Activated CD4-positive, alpha-beta T cell treated with anti-CD3 and anti-CD28 coated beads, Interleukin-2, Interleukin-4, amounts not matched to agents 100 ng/mL and 50 ng/mL, durations not matched to agents 16 hours and 8 hours (primary cell): Measurements from ENCODE around the gene RDH14.
A peak's percentile ranks its signal among the peaks of the same experiment; 100 is the strongest.

Experiments used
- DNase-seq: peaks from one replicate; pipeline ENCODE4 v3.0.0-alpha.2; 2020; ENCODE audit warnings: low spot score

RDH14 gene, protein sequence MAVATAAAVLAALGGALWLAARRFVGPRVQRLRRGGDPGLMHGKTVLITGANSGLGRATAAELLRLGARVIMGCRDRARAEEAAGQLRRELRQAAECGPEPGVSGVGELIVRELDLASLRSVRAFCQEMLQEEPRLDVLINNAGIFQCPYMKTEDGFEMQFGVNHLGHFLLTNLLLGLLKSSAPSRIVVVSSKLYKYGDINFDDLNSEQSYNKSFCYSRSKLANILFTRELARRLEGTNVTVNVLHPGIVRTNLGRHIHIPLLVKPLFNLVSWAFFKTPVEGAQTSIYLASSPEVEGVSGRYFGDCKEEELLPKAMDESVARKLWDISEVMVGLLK

DNA sequence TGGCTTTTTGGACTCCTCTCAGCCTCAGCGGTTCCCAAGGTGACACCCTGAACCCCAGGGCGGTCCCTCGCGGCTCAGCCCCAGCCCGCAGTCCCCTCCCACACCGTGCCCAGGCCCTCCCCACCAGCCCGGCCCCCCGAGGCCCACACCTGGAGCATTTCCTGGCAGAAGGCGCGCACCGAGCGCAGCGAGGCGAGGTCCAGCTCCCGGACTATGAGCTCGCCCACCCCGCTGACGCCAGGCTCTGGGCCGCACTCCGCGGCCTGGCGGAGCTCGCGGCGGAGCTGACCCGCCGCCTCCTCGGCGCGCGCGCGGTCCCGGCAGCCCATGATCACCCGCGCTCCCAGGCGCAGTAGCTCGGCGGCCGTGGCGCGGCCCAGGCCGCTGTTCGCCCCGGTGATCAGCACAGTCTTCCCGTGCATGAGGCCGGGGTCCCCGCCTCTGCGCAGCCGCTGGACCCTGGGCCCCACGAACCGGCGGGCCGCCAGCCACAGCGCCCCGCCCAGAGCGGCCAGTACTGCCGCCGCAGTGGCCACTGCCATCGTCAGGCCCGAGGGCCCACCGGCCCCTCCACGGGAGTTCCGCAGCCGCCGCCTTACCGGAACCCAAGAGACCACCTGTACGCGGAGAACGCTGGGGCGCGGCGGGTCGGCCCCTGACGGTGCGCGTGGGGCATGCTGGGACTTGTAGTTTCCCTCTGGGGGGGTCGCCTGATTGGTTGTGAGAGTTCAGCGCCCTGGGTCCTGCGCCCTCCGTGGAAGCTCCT is at the start of gene RDH14:
TSS of gene RDH14 (minus strand) at position 623 of the 766 bp plus-strand sequence. CDS start at position 542, 81 bp downstream.
- peak; percentile 91 for DNase-seq

DNA sequence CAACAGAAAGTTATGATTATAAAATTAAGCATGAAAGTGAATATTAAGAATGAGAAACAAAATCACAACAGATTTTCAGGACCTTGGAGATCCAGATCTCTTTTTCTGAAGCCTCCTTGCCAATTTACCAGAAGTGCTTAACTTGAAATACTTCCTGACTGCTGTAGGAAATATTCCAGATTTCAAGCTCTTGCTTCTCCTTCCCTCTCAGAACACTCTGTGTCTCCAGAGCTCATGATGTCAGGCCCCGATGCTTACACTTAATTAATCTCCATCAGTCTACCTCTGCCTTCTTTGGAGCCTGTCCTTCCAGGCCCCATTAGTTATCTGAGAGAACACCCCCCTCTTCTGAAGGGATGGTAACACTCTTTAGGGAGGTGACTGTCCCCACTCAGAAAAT is 49.6 kb upstream of the RDH14 start:
- DNase-seq, result no peak

DNA sequence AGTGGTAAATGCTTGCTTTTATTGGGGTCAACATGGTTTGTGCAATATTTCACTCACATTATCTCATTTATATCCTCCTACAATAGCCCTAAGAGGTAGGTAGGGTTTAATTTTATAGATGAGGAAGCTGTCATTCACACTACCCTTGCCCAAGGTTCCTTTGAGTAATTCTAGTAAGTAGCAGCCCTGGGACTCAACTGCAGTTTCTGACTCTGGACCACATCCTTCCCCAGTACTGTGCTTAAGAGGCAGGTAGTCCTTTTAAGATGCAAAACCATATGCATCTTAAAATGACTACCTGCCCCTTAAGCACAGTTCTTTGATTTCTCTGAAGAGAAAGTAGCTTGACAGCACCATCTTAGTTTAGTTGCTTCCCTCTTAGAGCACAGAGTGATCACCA is 44.7 kb upstream of the RDH14 start:
- peak; percentile 1 for DNase-seq

DNA sequence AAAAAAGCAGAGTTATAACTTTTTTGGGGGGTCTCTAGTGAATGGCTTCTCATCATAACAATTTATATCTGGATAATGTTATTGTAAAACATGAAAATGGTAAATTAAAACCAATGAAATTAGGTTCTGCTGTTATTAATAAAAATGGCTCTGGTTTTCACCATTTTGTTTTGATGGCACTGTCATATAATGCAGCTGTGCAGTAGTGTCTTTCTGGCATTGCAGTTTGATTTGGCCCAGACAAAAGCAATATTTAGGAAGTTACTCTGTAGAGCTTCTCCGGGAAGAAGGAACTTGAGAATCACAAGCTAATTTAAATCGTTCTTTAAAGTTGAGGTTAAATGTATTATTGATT is 44.1 kb upstream of the RDH14 start:
- no peak for DNase-seq

DNA sequence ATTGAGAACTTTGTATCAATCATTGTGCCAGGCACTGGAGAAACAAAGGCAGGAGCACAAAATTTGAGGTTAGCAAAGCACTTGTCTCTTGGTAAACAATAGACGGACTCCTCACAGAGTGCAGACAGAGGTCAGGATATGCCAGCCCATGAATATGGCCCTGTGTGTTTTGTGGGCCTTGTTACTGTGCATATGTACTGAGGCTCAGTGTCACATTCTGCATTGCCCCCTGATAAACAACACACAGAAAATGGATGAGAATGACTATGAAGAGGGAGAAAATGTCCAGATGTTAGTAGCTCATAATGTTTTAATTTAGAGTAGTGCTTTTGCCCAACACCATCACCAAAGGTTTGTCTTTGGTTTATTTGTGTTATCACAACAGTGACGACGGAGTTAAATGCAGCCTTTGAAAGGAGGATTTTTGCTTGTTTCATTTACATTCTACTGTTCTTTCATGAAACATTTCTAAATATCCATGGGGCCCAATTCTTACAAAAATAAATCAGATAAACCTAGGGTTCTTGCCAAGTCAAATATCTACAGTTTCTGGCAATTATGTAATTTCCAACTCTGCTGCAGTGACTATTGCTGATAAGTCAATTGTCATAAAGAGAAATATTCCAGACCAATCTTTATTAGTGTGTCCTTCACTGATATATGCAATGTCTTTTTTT is 43.5 kb upstream of the RDH14 start:
- no peak for DNase-seq

DNA sequence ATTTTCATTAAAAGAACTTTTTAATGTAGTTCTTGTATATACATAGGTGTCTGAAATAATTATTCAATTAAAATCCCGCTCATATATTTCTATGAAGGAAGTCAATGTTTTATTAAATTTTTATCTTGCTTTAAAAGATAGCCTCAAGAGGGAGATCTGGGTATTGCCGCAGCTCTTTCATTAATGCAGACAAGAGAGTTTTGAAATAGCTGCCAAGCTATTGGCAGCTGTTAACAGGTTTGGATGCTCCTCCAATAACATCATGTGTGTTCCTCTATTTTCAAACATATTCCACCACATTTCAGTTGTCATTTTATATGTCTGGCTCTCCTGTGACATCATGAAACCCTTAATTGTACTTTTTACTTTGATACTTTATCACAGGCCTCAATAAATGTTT is 41.8 kb upstream of the RDH14 start:
- no peak for DNase-seq

DNA sequence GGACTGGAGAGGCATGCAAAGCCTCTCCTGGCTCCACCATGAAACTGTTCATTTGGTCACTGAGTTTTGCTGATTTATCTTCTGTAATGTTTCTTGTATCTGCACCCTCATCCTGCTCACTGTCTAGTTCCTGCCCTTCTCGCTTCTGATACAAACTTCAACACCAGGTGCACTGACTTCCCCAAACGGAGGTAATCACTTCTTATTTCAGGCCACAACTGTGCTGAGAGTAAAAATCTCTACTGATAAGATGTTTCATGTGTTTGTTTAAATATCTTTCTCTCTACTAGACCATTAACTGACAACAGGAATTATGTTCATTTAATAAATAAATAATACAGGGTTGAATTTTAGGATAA is 39.8 kb upstream of the RDH14 start:
- DNase-seq, result no peak

DNA sequence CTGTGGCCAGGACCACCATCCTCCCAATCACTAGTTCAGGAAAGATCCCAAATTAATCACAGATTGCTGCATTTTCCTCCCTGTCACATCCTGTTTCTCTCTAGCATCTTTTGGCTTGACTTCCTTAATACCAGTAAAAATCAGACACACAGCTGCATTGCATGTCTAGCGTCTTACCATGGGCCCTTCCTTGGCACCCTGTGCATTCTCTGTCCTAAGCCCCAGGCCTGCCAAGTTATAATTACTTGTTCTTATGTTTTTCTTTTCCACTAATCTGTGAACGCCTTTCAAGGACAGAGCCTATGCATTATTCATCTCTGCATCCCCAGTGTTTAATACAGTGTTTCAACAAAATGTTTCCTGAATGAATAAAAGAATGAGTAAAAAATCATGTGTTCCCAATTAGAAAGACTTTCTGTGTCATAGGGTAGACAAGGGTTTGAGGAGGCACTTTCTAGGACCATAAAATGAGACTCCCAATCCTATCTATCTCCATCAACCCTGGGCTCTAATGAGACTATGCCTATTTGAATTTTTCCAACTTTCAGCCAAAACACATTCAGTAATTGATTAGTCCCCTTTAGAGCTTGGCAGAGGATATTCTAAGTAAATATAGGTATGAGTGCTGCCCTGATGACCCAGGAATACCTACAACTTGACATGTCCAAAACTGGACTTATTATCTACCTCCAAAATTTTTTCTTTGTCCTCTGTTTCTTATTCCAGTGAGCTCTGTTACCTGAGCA is 39.2 kb upstream of the RDH14 start:
- DNase-seq, result no peak

DNA sequence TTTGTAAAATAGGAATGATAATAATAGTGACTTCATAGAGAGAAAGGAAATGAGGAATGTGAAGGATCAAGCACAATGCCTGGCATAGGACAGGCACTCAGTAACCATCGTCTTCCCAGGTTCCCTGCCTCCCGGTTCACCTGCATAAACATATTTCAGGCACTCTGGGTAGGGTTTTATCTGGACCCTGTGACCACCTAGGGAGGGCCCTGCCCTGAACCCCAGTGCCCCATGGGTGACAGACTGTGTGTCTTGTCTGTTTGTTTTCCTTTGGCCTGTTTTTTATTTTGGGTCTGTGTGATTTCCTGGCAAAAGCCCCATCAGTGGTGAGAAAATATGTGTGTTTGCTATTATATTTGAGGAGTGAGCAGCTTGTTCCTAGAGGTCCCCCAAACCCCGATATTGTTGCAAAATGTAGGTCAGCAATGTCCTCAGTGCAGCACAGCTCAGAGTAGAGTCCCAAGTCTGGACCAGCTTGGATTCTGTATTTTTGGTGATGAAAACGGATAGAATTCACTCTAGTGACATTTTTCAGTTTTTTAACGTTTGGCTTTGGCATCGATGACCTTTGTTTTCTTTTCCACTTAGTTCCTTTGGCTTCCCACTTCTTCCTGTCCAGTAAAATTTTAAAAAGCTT is 38.5 kb upstream of the RDH14 start:
- no peak for DNase-seq

DNA sequence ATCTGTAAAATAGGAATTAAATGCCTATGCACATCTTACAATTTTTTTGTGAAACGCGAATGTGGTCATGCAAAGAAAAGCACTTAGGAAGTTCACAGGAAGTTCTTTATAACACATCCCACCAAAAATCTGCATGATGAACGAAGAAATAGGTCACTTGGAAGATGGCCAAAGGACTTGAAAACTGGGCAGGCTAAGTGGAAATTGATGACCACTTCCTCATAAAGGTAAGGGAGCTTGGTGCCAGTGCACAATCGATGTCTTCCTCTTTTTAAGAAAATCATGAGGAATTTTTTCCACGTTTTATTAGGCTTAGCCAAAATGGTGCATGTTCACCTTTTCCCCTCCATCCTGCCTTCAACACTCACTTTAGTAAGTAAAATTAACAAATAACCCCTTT is 37.2 kb upstream of the RDH14 start:
- DNase-seq, result no peak

DNA sequence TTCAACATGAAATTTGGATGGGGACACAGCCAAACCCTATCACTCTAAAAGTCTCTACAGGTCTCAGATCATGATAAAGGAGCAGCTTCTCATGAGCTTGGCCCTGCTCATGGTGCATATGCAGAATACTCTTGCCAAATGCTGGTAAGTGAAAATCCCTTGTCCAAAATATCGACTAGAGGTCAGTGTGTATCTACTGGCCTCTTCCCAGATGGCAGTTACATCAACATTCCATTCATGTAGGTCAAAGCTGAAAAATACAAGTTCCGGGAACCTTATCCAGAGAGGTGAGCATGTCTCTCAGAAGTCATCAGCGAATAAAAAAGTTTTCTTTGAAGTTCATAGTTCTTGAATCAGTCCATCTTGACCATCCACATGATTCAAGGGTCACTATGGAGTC is 36.5 kb upstream of the RDH14 start:
- DNase-seq, result no peak

DNA sequence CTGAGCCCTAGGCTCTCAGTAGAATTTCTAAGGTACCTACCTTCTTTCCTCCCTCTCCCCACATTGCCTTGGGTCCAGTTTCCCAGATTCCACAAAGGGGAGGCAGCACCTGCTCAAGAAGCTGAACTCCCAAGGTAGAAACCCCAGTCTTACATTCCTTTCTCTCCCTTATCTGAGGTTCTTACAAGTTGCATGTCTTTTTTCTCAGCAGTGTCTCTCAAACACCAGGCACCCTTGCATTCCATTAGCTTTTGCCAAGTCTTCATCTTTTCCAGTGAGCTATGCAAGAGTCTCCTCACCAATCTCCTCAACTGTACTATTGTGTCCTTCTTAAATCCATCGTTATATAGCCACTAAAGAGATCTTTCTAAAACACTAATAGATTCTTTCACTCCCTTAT is 33.0 kb upstream of the RDH14 start:
- DNase-seq, result no peak

DNA sequence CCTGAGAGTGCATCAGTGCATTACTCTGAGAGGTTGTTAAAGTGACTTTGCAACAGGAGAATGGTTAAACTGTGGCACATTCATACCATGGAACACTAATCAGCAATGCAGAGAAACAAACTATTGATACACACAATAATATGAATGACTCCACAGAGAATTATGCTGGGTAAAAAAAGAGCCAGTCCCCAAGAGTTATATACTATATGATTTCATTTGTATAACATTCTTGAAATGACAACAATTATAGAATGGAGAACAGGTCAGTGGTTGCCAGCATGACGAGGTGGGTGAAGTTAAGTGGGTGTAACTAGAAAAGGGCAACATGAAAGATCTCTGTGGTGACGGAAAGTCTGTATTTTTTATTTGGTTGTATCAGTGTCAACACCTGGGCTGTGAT is 31.9 kb upstream of the RDH14 start:
- no peak for DNase-seq

DNA sequence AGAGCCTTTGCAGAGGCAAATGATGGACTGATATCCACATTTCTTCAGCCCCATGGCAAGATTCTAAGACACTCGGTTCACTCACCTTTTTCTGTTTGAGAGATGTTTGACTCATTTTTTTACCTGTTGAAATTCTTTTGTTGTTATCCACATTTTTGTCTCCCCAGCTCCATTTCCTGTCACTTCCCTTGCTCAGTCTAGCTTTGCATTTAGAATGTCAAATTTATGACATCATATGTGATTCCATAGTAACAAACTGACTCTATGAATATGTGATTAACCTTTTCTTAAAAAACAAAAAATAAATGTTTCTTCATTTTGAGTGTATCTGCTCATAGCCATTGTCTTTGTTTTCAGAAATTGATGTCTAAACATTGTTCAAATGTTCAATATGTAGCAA is 28.9 kb upstream of the RDH14 start, which contains the start of gene NT5C1B:
TSS of gene NT5C1B (minus strand) at position 216 of the 400 bp plus-strand sequence. CDS start at position 115, 101 bp downstream.
- DNase-seq, result no peak

DNA sequence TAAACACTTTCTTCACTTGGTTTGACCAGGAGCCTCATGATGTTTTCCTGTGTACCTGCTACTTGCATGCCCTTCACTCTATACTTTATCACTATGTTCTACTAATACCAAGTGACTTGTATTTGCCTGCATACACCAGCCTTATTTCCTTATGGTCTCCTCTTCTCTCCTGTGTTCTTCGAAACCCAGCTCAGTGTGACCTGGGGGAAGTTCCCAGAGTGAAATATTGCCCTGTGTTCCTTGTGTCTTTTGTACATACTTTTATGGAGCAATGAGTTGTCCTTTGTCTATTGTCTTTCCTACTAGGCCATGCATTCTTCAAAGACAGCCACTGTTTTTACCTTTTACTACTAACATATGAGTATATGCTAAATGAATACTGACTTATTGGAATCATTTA is 28.3 kb upstream of the RDH14 start:
- no peak for DNase-seq

DNA sequence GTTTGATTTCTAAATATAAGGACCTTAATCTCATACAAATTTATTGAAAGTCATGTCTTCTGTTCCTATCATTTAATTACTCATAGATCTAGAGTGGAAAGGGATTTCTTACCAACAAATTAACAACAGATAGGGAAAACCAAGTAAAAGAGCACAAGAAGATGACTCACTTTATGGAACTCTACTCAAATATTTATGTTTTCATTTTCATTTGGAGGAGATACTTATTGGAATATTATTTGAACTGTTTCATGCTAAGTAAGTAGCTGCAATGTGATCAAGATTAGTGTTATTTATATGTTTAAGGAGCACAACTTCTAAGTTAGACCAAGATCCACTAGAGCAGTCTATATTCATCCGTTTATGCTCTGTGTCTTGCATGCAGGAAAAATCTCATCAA is 27.6 kb upstream of the RDH14 start:
- no peak for DNase-seq

DNA sequence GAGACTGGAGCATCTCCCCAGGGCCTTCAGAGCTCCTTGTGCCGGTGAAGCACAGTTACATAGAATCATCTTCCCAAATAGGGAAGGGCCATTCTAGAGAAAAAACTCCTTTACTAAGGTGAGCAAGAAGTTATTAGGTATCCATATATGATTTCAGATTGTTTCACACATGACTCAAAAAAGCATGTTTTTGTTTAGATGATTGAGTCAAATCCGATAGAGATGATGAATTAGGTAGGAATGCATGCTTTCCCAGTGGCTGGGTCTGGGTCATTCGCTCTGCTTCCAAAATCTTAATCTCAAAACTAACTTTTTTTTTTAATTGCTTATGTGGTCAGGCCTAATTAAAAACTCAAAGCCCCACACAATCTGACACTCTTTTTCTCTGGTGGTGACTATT is 25.1 kb upstream of the RDH14 start:
- DNase-seq, result no peak

DNA sequence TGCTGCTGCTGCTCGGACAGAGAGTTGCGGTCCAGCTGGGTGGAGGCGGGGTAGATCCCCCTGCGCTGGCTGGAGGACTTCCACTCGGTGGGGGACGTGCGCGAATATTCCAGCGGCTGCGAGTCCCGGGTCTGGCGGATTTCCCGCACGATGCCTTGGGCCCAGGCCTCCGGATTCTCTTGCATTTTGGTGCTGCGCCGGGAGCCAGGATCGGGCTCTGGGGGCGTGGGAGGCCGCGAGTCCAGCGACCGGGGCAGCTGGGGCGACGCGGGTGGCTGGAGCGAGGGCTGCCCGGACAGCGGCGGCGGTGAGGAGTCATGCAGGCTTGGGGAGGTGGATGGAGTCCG is 24.1 kb upstream of the RDH14 start:
- no peak for DNase-seq

DNA sequence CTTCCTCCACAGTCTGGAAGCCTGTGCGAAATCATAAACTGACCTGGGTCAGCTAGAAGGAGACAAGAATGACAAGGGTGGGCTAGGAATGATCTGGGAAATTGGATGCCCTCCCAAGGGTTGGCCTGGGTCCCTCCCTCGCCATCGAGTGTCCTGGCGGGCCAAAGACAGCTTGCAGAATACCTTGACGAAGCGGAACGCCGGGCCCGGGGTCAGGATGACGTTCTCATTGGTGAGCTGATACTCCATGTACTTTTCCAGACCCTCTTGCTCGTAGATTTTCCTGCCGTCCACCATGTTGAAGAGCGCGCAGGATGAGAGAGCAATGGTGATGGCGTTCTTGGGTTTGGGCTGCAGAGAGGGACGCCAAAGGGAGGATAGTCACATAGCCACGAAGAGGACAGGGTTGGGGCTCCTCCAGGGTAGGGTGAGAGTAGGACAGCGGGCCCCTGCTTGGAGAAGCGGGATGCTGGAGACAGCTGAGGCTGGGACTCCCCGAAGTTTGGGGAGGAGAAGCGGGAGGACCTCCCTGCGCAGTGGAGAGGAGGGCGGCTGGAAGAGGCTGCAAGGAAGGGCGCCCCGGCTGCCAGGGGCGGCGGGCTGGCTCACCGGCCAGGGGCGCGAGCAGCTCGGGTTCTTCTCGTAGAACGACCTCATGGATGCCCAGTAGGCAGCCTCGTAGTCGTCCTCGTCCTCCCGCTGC is 23.6 kb upstream of the RDH14 start:
- DNase-seq, result no peak

DNA sequence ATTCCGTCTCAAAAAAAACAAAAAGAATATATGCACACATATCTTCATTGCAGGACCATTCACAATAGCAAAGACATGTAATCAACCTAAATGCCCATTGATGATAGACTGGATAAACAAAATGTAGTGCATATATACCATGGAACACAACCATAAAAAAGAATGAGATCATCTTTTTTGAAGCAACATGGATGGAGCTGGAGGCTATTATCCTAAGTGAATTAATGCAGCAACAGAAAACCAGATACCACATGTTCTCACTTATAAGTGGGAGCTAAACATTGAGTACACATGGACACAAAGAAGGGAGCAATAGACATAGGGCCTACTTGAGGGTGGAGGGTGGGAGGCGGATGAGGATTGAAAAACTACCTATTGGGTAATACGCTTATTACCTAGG is 20.2 kb upstream of the RDH14 start:
- DNase-seq, result no peak

DNA sequence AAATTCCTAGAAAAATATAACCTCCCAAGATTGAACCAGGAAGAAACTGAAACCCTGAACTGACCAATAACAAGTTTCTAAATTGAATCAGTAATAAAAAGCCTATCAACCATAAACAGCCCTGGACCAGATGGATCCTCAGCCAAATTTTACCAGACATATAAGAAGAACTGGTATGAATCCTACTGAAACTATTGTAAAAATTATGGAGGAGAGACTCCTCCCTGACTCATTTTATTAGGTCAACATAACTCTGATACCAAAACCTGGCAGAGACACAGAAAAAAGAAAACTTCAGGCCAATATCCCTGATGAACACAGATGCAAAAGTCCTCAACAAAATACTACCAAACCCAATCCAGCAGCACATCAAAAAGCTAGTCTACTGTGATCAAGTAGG is 17.6 kb upstream of the RDH14 start:
- DNase-seq, result no peak
